Cardiac muscle cell (in vitro differentiated cells and primary cell): ENCODE measurements around the gene KRT36. TPM values are rescaled to one million over a fixed set of nuclear protein-coding genes. Genes with fewer than 3 reads are reported as not detected.

ENCODE experiments used
- DNase-seq, 2 donors: peaks; one replicate each; pipeline versions ENCODE4 v3.0.0 to v3.0.0-alpha.2; 2010 to 2017; ENCODE audit warnings: low read depth in 1 of 2, low spot score in 1 of 2
- H3K27ac ChIP-seq: fragments of 200-600 bp; sonication (generic); 2 replicates; pipeline ENCODE4 v1.5.1; 2016
- H3K27me3 ChIP-seq: fragments of 200-600 bp; sonication (generic); 2 replicates; pipeline ENCODE4 v1.6.0; 2016; ENCODE audit warnings: control low read depth
- H3K36me3 ChIP-seq: fragments of 200-600 bp; sonication (generic); 2 replicates; pipeline ENCODE4 v1.5.1; 2016; ENCODE audit warnings: control low read depth
- H3K4me1 ChIP-seq: fragments of 200-600 bp; sonication (generic); 2 replicates; pipeline ENCODE4 v1.8.1; 2017; ENCODE audit warnings: low read depth, mild to moderate bottlenecking, mixed run types
- H3K4me3 ChIP-seq: fragments of 200-600 bp; sonication (generic); 2 replicates; pipeline ENCODE4 v1.5.1; 2016; ENCODE audit warnings: mild to moderate bottlenecking
- H3K9me3 ChIP-seq: fragments of 200-600 bp; sonication (generic); 2 replicates; pipeline ENCODE4 v1.5.1; 2017; ENCODE audit warnings: low read depth, mild to moderate bottlenecking, control low read depth
- CTCF ChIP-seq: IDR thresholded peaks from 2 replicates; pipeline ENCODE4 v1.5.1; 2012; ENCODE audit warnings: low read depth, mild to moderate bottlenecking, low read length
- polyA plus RNA-seq: library from polyadenylated mRNA; unstranded; fragments of >200 nt; fragmentation: Nextera tagmentation; extraction: Ambion mirVana; gene quantifications from 2 replicates; pipeline ENCODE4 v1.2.1, GENCODE V29; 2016
- total RNA-seq: library from RNA; depleted of rRNA; stranded (reverse); fragments of >200 nt; gene quantifications from 2 replicates; pipeline ENCODE4 v1.2.3, GENCODE V29; 2016

KRT36 gene
- total and polyA plus RNA-seq, 2 experiments from 2014 or later, result not detected

- H3K4me3 ChIP-seq, result no peak overlapping the region
- no peaks in the 10 kb centered on the region for H3K27me3 ChIP-seq
- peaks cover 13% of the 10 kb centered on the region for H3K4me1 ChIP-seq
- no peak overlapping the region for H3K27ac ChIP-seq
- H3K36me3 ChIP-seq, result no peaks in the 10 kb centered on the region
- no peaks in the 10 kb centered on the region for H3K9me3 ChIP-seq
- DNase-seq, result no peak
- TF ChIP-seq CTCF, result no peak
Measured at GRCh38 chr17:41536741-41537613, 47.3 kb upstream of the KRT36 start.

GRCh38 chr17:41535764-41536481 lies 46.2 kb upstream of the KRT36 start:
- H3K36me3 ChIP-seq, result no peaks in the 10 kb centered on the region
- no peak for TF ChIP-seq CTCF
- H3K9me3 ChIP-seq, result no peaks in the 10 kb centered on the region
- no peak for DNase-seq
- H3K27me3 ChIP-seq, result no peaks in the 10 kb centered on the region
- H3K4me1 ChIP-seq, result peaks cover 14% of the 10 kb centered on the region
- no peak overlapping the region for H3K27ac ChIP-seq
- H3K4me3 ChIP-seq, result no peak overlapping the region

- no peaks in the 10 kb centered on the region for H3K36me3 ChIP-seq
- no peak for TF ChIP-seq CTCF
Measured at GRCh38 chr17:41534899-41535546, 45.3 kb upstream of the KRT36 start.

GRCh38 chr17:41533613-41534012 lies 43.9 kb upstream of the KRT36 start:
- no peak for TF ChIP-seq CTCF
- Histone ChIP-seq H3K36me3 (no peaks in the 10 kb centered on the region), H3K9me3 (no peaks in the 10 kb centered on the region), H3K4me3 (no peak overlapping the region), H3K4me1 (peaks cover 37% of the 10 kb centered on the region), H3K27ac (no peak overlapping the region), H3K27me3 (no peaks in the 10 kb centered on the region)
- no peak for DNase-seq

More at GRCh38 chr17:41534899-41535546, 45.3 kb upstream of the KRT36 start:
- peaks cover 23% of the 10 kb centered on the region for H3K4me1 ChIP-seq
- no peak overlapping the region for H3K27ac ChIP-seq
- H3K4me3 ChIP-seq, result no peak overlapping the region
- H3K27me3 ChIP-seq, result no peaks in the 10 kb centered on the region
- no peak for DNase-seq
- no peaks in the 10 kb centered on the region for H3K9me3 ChIP-seq

GRCh38 chr17:41532947-41533570 lies 43.3 kb upstream of the KRT36 start:
- H3K27me3 ChIP-seq, result no peaks in the 10 kb centered on the region
- no peak overlapping the region for H3K27ac ChIP-seq
- no peak for DNase-seq
- H3K4me3 ChIP-seq, result no peak overlapping the region
- H3K4me1 ChIP-seq, result peaks cover 37% of the 10 kb centered on the region
- no peaks in the 10 kb centered on the region for H3K9me3 ChIP-seq
- H3K36me3 ChIP-seq, result no peaks in the 10 kb centered on the region
- no peak for TF ChIP-seq CTCF
